NCI-H128 (cell line): Measurements from ENCODE around the gene LEMD1.
"Not testable (repeated sequence)": the region's sequence is repeated elsewhere in the genome, so short reads cannot be mapped to it uniquely, and the experiment has no call there.

ENCODE experiments used
- DNase-seq: peaks from one replicate; lab custom pipeline; 2025; ENCODE audit not compliant: unreplicated experiment; lab: John Stamatoyannopoulos, UW

Gene LEMD1

GRCh38 chr1:205430696-205431305, 8.9 kb upstream of the LEMD1 start:
- no peak for DNase-seq

GRCh38 chr1:205429762-205430695, 8.2 kb upstream of the LEMD1 start:
- no peak for DNase-seq

- no peak for DNase-seq
Measured at GRCh38 chr1:205424901-205425600, 3.2 kb upstream of the LEMD1 start.

GRCh38 chr1:205423814-205424399, 2.1 kb upstream of the LEMD1 start:
- no peak for DNase-seq

GRCh38 chr1:205422993-205423642, 1.3 kb upstream of the LEMD1 start:
- DNase-seq = no peak

GRCh38 chr1:205420938-205421337, 918 bp downstream of the LEMD1 start:
- no peak for DNase-seq

GRCh38 chr1:205417870-205418635, 3.8 kb downstream of the LEMD1 start:
- no peak for DNase-seq

- DNase-seq = no peak
Measured at GRCh38 chr1:205416322-205416721, 5.5 kb downstream of the LEMD1 start.

- no peak for DNase-seq
Measured at GRCh38 chr1:205410581-205411298, 11.1 kb downstream of the LEMD1 start.

GRCh38 chr1:205407970-205408369, 13.9 kb downstream of the LEMD1 start:
- DNase-seq = no peak

GRCh38 chr1:205406252-205406651, 15.6 kb downstream of the LEMD1 start:
- not testable (repeated sequence) for DNase-seq

GRCh38 chr1:205404484-205404883, 17.4 kb downstream of the LEMD1 start:
- not testable (repeated sequence) for DNase-seq

- no peak for DNase-seq
Measured at GRCh38 chr1:205398586-205398985, 23.3 kb downstream of the LEMD1 start.

- DNase-seq = peak; percentile 69
Measured at GRCh38 chr1:205396967-205397616, 24.8 kb downstream of the LEMD1 start.

- no peak for DNase-seq
Measured at GRCh38 chr1:205395616-205396015, 26.2 kb downstream of the LEMD1 start.

- DNase-seq = no peak
Measured at GRCh38 chr1:205392650-205393049, 29.2 kb downstream of the LEMD1 start.

- DNase-seq = no peak
Measured at GRCh38 chr1:205391386-205391785, 30.5 kb downstream of the LEMD1 start.

- DNase-seq = no peak
Measured at GRCh38 chr1:205387845-205388244, 34.0 kb downstream of the LEMD1 start.

- not testable (repeated sequence) for DNase-seq
Measured at GRCh38 chr1:205382990-205383389, 38.9 kb downstream of the LEMD1 start.
